Endothelial cell of umbilical vein (primary cell): ENCODE results near the gene TMEM33.

ENCODE experiments used
- EZH2 ChIP-seq: IDR thresholded peaks from 2 replicates; pipeline ENCODE4 v1.6.1; 2012; ENCODE audit warnings: borderline replicate concordance, low read depth, mild to moderate bottlenecking, moderate library complexity, low read length, inconsistent platforms; ENCODE audit not compliant: severe bottlenecking
- FOS ChIP-seq: IDR thresholded peaks from 2 replicates; pipeline ENCODE4 v1.6.1; 2011; ENCODE audit warnings: mild to moderate bottlenecking, low read length, moderate library complexity, borderline replicate concordance; ENCODE audit not compliant: insufficient read depth
- POLR2A ChIP-seq: IDR thresholded peaks from 2 replicates; pipeline ENCODE4 v1.6.1; 2012; ENCODE audit warnings: low read depth, mild to moderate bottlenecking, control low read depth, low read length
- POLR2AphosphoS5 ChIP-seq: IDR thresholded peaks from 2 replicates; pipeline ENCODE4 v1.6.1; 2012; ENCODE audit warnings: low read depth, mild to moderate bottlenecking, control low read depth, low read length, moderate library complexity; ENCODE audit not compliant: insufficient read depth
- TF ChIP-seq, protein P1 (sequence below), 2 donors: IDR thresholded peaks; 1 replicate in 1 of 2; 2 replicates in 1 of 2; pipeline ENCODE4 v1.5.1; 2011; ENCODE audit warnings: low read length in 2 of 2, mild to moderate bottlenecking in 2 of 2, moderate library complexity in 2 of 2, control low read depth in 1 of 2, inconsistent platforms in 1 of 2, low read depth in 1 of 2; ENCODE audit not compliant: insufficient read depth in 1 of 2; ENCODE audit errors: extremely low read depth in 1 of 2
- TF ChIP-seq, protein P2 (sequence below): IDR thresholded peaks from 2 replicates; pipeline ENCODE4 v1.6.1; 2011; ENCODE audit not compliant: insufficient read depth, insufficient read length

DNA sequence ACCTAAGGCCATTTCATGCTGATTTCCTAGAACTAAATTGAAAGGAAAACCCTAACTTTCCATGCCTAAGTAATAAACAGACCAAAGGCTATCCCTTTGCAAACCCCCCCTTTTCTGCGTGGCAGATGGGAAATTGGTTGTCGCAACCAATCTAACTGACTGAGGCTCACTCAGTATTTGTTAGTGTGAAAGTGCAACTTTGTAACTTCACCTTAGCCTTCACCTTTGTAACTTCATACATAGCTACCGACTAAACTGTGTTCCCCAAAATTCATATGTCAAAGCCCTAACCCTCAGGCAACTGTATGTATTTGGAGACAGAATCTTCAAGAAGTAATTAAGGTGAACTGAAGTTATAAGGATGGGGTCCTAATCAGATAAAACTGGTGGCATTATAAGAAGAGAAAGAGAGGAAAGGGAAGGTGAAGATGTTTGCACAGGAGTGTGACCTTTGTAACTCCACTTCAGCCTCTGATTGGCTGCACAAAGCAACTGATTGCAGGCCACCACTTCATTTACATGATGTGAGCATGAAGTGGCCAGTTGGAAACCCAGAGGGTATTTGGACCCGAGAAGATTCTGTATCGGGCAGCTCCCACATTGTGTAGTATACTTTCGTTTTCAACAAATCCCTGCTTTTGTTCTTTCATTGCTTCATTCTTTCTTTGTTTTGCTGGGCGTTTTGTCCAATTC is 4.9 kb upstream of the TMEM33 start:
- TF ChIP-seq POLR2A = no peak
- TF ChIP-seq, protein P1, sequence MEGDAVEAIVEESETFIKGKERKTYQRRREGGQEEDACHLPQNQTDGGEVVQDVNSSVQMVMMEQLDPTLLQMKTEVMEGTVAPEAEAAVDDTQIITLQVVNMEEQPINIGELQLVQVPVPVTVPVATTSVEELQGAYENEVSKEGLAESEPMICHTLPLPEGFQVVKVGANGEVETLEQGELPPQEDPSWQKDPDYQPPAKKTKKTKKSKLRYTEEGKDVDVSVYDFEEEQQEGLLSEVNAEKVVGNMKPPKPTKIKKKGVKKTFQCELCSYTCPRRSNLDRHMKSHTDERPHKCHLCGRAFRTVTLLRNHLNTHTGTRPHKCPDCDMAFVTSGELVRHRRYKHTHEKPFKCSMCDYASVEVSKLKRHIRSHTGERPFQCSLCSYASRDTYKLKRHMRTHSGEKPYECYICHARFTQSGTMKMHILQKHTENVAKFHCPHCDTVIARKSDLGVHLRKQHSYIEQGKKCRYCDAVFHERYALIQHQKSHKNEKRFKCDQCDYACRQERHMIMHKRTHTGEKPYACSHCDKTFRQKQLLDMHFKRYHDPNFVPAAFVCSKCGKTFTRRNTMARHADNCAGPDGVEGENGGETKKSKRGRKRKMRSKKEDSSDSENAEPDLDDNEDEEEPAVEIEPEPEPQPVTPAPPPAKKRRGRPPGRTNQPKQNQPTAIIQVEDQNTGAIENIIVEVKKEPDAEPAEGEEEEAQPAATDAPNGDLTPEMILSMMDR (IDR thresholded peaks at IDR 0.05; ENCODE audit: extremely low read depth in 1 of 2, insufficient read depth in 1 of 2, low read depth in 1 of 2, low read length in 2 of 2) = no peak
- no peak for TF ChIP-seq FOS
- no peak for TF ChIP-seq EZH2
- no peak for TF ChIP-seq POLR2AphosphoS5
- TF ChIP-seq, protein P2, sequence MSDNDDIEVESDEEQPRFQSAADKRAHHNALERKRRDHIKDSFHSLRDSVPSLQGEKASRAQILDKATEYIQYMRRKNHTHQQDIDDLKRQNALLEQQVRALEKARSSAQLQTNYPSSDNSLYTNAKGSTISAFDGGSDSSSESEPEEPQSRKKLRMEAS = no peak
